Liver (tissue), 9 donors: Measurements from ENCODE around the gene PCBP1. TPM values are rescaled to one million over a fixed set of nuclear protein-coding genes. Genes with fewer than 3 reads are reported as not detected.

ENCODE experiments used
- DNase-seq: peaks from one replicate; pipeline ENCODE4 v3.0.0-alpha.2; 2017; ENCODE audit warnings: low spot score
- H3K27ac ChIP-seq, 2 donors: one replicate each; pipeline ENCODE4 v1.7.0; 2013; ENCODE audit warnings: inconsistent platforms in 2 of 2, low read length in 2 of 2, control low read depth in 1 of 2, low read depth in 1 of 2, mild to moderate bottlenecking in 1 of 2
- H3K27me3 ChIP-seq, 4 donors: one replicate each; pipeline versions ENCODE4 v1.6.1 to v1.7.0; 2013; ENCODE audit warnings: low read length in 3 of 4, inconsistent platforms in 1 of 4, mild to moderate bottlenecking in 1 of 4, moderate library complexity in 1 of 4; ENCODE audit not compliant: control insufficient read depth in 4 of 4, insufficient read depth in 4 of 4
- H3K36me3 ChIP-seq, 4 donors: one replicate each; pipeline versions ENCODE4 v1.6.1 to v1.7.0; 2013; ENCODE audit warnings: low read length in 3 of 4, mild to moderate bottlenecking in 3 of 4, low read depth in 1 of 4, moderate library complexity in 1 of 4; ENCODE audit not compliant: control insufficient read depth in 4 of 4, insufficient read depth in 3 of 4
- H3K4me1 ChIP-seq, 4 donors: one replicate each; pipeline versions ENCODE4 v1.6.1 to v1.7.0; 2013; ENCODE audit warnings: low read length in 3 of 4, mild to moderate bottlenecking in 3 of 4, moderate library complexity in 1 of 4; ENCODE audit not compliant: control insufficient read depth in 4 of 4, insufficient read depth in 4 of 4
- H3K4me3 ChIP-seq, 3 donors: one replicate each; pipeline versions ENCODE4 v1.6.1 to v1.7.0; 2013; ENCODE audit warnings: low read length in 3 of 3, control low read depth in 1 of 3, low read depth in 1 of 3, mild to moderate bottlenecking in 1 of 3
- H3K9ac ChIP-seq, 2 donors: one replicate each; pipeline ENCODE4 v1.7.0; 2013; ENCODE audit warnings: low read length in 2 of 2, mild to moderate bottlenecking in 2 of 2, moderate library complexity in 2 of 2, control low read depth in 1 of 2, low read depth in 1 of 2
- H3K9me3 ChIP-seq, 4 donors: one replicate each; pipeline versions ENCODE4 v1.6.1 to v1.7.0; 2013; ENCODE audit warnings: low read length in 3 of 4; ENCODE audit not compliant: control insufficient read depth in 4 of 4
- EGR1 ChIP-seq, 2 donors: IDR thresholded peaks; 2 replicates each; pipeline ENCODE4 v1.6.1; 2016 to 2018; ENCODE audit warnings: antibody characterized with exemption in 2 of 2, low read depth in 2 of 2
- FOXA1 ChIP-seq: IDR thresholded peaks from 2 replicates; pipeline ENCODE4 v1.6.1; 2016; ENCODE audit warnings: antibody characterized with exemption
- FOXA2 ChIP-seq: IDR thresholded peaks from 2 replicates; pipeline ENCODE4 v1.6.1; 2016; ENCODE audit warnings: antibody characterized with exemption
- GABPA ChIP-seq, 2 donors: IDR thresholded peaks in 1 of 2; conservative IDR thresholded peaks in 1 of 2; 2 replicates each; pipeline ENCODE4 v1.6.1; 2016; ENCODE audit warnings: antibody characterized with exemption in 2 of 2, mild to moderate bottlenecking in 1 of 2, moderate library complexity in 1 of 2
- HNF4A ChIP-seq, 2 donors: conservative IDR thresholded peaks; 2 replicates each; pipeline ENCODE4 v1.6.1; 2016; ENCODE audit warnings: antibody characterized with exemption in 2 of 2, mild to moderate bottlenecking in 2 of 2
- HNF4G ChIP-seq: IDR thresholded peaks from 2 replicates; pipeline ENCODE4 v1.6.1; 2016; ENCODE audit warnings: antibody characterized with exemption
- JUND ChIP-seq, 2 donors: IDR thresholded peaks; 2 replicates each; pipeline ENCODE4 v1.6.1; 2016; ENCODE audit warnings: antibody characterized with exemption in 2 of 2
- NR2F2 ChIP-seq: IDR thresholded peaks from 2 replicates; pipeline ENCODE4 v1.6.1; 2016; ENCODE audit warnings: antibody characterized with exemption
- RAD21 ChIP-seq, 2 donors: IDR thresholded peaks; 2 replicates each; pipeline ENCODE4 v1.6.1; 2016; ENCODE audit warnings: antibody characterized with exemption in 2 of 2, mild to moderate bottlenecking in 2 of 2
- REST ChIP-seq: IDR thresholded peaks from 2 replicates; pipeline ENCODE4 v1.6.1; 2016; ENCODE audit warnings: antibody characterized with exemption, mild to moderate bottlenecking
- RXRA ChIP-seq, 2 donors: IDR thresholded peaks; 2 replicates each; pipeline ENCODE4 v1.6.1; 2017 to 2018; ENCODE audit warnings: antibody characterized with exemption in 2 of 2, mild to moderate bottlenecking in 1 of 2
- TAF1 ChIP-seq: conservative IDR thresholded peaks from 2 replicates; pipeline ENCODE4 v1.6.1; 2016; ENCODE audit warnings: antibody characterized with exemption, mild to moderate bottlenecking
- YY1 ChIP-seq: IDR thresholded peaks from 2 replicates; pipeline ENCODE4 v1.6.1; 2016; ENCODE audit warnings: antibody characterized with exemption, mild to moderate bottlenecking
- WGBS: extraction: QIAGEN DNeasy Blood & Tissue Kit; methylation state at CpG from one replicate; pipeline ENCODE4 v1.1.7; 2013; 5-methylcytosine and 5-hydroxymethylcytosine counted together
- polyA plus RNA-seq, 2 donors: library from polyadenylated mRNA; stranded (reverse) in 1 of 2; unstranded in 1 of 2; fragments of 200-250 nt in 1 of 2; fragments of >200 nt in 1 of 2; fragmentation: Nextera tagmentation in 1 of 2; extraction: Ambion mirVana in 1 of 2; gene quantifications; one replicate each; pipeline versions ENCODE4 v1.2.1 to v1.2.3, GENCODE V29; 2013 to 2015
- total RNA-seq, 2 donors: library from RNA; depleted of rRNA; stranded (reverse); fragments of >200 nt; gene quantifications; one replicate each; pipeline ENCODE4 v1.2.3, GENCODE V29; 2014
- TF ChIP-seq, protein P1 (sequence below): IDR thresholded peaks from 2 replicates; pipeline ENCODE4 v1.6.1; 2016; ENCODE audit warnings: antibody characterized with exemption
- TF ChIP-seq, protein P2 (sequence below): IDR thresholded peaks from 2 replicates; pipeline ENCODE4 v1.6.1; 2016; ENCODE audit warnings: antibody characterized with exemption
- TF ChIP-seq, protein P3 (sequence below): IDR thresholded peaks from 2 replicates; pipeline ENCODE4 v1.6.1; 2016; ENCODE audit warnings: antibody characterized with exemption
- donor health status: healthy.
- donor health status: healthy.
- donor health status: healthy.
- donor health status: healthy.
- donor health status: healthy.

The PCBP1 gene
- total and polyA plus RNA-seq, 4 donors, result 64.0 to 202 (median 87.9) TPM

GRCh38 chr2:70044290-70045040 is 42.8 kb upstream of the PCBP1 start:
- Histone ChIP-seq H3K27ac (no peak overlapping the region), H3K4me3 (no peak overlapping the region), H3K4me1 (no peaks in the 10 kb centered on the region), H3K27me3 (no peaks in the 10 kb centered on the region), H3K9ac (no peak overlapping the region), H3K36me3 (peaks cover 0 to 27% (median 11%) of the 10 kb centered on the region in 4 donors), H3K9me3 (no peaks in the 10 kb centered on the region)
- 93% methylated on average over 15 of the region's 15 CpGs for WGBS
- DNase-seq, result no peak
- no peak for TF ChIP-seq EGR1 (IDR thresholded peaks at IDR 0.05; ENCODE audit: low read depth in 2 of 2)

- no peaks in the 10 kb centered on the region for H3K9me3 ChIP-seq
- peaks cover 0 to 34% (median 17%) of the 10 kb centered on the region in 4 donors for H3K36me3 ChIP-seq
- no peak for DNase-seq
- H3K27ac ChIP-seq, result peak overlapping the region in 1 of 2 donors; percentile 19
- WGBS, result 96% methylated on average over 6 of the region's 6 CpGs
- no peaks in the 10 kb centered on the region for H3K4me1 ChIP-seq
- no peak for TF ChIP-seq GABPA (IDR thresholded peaks at IDR 0.05 in 1 of 2, conservative IDR thresholded peaks at IDR 0.05 in 1 of 2)
- TF ChIP-seq REST, result no peak
- no peak for TF ChIP-seq HNF4A (conservative IDR thresholded peaks at IDR 0.05)
- TF ChIP-seq RXRA (IDR thresholded peaks at IDR 0.05), result no peak
- no peak for TF ChIP-seq HNF4G
- TF ChIP-seq, protein P1, sequence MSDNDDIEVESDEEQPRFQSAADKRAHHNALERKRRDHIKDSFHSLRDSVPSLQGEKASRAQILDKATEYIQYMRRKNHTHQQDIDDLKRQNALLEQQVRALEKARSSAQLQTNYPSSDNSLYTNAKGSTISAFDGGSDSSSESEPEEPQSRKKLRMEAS, result no peak
- no peak for TF ChIP-seq FOXA1
- no peak for TF ChIP-seq JUND (IDR thresholded peaks at IDR 0.05)
- no peak for TF ChIP-seq NR2F2
- no peak for TF ChIP-seq EGR1 (IDR thresholded peaks at IDR 0.05; ENCODE audit: low read depth in 2 of 2)
- TF ChIP-seq, protein P2, sequence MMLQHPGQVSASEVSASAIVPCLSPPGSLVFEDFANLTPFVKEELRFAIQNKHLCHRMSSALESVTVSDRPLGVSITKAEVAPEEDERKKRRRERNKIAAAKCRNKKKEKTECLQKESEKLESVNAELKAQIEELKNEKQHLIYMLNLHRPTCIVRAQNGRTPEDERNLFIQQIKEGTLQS, result no peak
- no peak for TF ChIP-seq FOXA2
- no peak overlapping the region for H3K9ac ChIP-seq
- H3K4me3 ChIP-seq, result no peak overlapping the region
- H3K27me3 ChIP-seq, result no peaks in the 10 kb centered on the region
These were observed 41.9 kb upstream of the PCBP1 start for GRCh38 chr2:70045405-70045804.

DNA sequence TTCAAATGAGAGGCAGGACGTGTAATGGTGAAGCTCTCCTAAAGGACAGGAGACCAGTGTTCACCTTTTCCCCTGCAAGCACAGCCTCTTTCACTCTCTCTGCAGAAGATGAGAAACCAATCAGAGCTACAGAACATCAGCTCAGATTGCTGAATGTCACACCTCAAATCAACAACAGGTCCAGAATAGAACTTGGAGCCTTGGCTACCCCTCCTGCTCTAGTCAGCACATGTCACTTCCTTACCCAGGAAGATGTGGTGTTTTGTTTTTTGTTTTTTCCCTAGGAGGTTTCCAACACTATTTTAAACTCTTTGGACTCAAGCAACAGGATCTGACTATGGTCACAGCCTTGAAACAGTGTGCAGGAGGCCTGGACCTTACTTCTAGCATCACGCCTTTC is 41.3 kb upstream of the PCBP1 start:
- DNase-seq, result no peak
- Histone ChIP-seq H3K27ac (peak overlapping the region in 1 of 2 donors; percentile 19), H3K9me3 (no peaks in the 10 kb centered on the region), H3K36me3 (peaks cover 0 to 39% (median 21%) of the 10 kb centered on the region in 4 donors), H3K9ac (no peak overlapping the region), H3K4me1 (no peaks in the 10 kb centered on the region), H3K27me3 (no peaks in the 10 kb centered on the region), H3K4me3 (no peak overlapping the region)
- WGBS, result 93% methylated on average over 2 of the region's 2 CpGs
- TF ChIP-seq, protein P1, result no peak
- TF ChIP-seq EGR1 (IDR thresholded peaks at IDR 0.05; ENCODE audit: low read depth in 2 of 2) (no peak), REST (no peak), RXRA (IDR thresholded peaks at IDR 0.05) (no peak), RAD21 (IDR thresholded peaks at IDR 0.05) (no peak), TAF1 (no peak), GABPA (IDR thresholded peaks at IDR 0.05 in 1 of 2, conservative IDR thresholded peaks at IDR 0.05 in 1 of 2) (no peak), HNF4A (conservative IDR thresholded peaks at IDR 0.05) (no peak), NR2F2 (no peak), FOXA2 (no peak), YY1 (no peak)
- TF ChIP-seq, protein P2, result no peak
- TF ChIP-seq, protein P3, sequence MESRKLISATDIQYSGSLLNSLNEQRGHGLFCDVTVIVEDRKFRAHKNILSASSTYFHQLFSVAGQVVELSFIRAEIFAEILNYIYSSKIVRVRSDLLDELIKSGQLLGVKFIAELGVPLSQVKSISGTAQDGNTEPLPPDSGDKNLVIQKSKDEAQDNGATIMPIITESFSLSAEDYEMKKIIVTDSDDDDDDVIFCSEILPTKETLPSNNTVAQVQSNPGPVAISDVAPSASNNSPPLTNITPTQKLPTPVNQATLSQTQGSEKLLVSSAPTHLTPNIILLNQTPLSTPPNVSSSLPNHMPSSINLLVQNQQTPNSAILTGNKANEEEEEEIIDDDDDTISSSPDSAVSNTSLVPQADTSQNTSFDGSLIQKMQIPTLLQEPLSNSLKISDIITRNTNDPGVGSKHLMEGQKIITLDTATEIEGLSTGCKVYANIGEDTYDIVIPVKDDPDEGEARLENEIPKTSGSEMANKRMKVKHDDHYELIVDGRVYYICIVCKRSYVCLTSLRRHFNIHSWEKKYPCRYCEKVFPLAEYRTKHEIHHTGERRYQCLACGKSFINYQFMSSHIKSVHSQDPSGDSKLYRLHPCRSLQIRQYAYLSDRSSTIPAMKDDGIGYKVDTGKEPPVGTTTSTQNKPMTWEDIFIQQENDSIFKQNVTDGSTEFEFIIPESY, result no peak
